Ovary (tissue), 3 donors: ENCODE results near the gene MTA1.

Experiments used
- CTCF ChIP-seq, 3 donors: fragments of 450-650 bp in 2 of 3; fragments of 200-600 bp in 1 of 3; IDR thresholded peaks; one replicate each; pipeline versions ENCODE4 v1.5.1 to v1.8.0; 2016 to 2022; ENCODE audit warnings: antibody characterized with exemption in 3 of 3, mild to moderate bottlenecking in 1 of 3
- POLR2A ChIP-seq: fragments of 450-650 bp; IDR thresholded peaks from one replicate; pipeline ENCODE4 v1.6.1; 2017; ENCODE audit warnings: antibody characterized with exemption, mild to moderate bottlenecking, moderate library complexity
- donor health status: DM: no; HTN: no; CAD: no.

- TF ChIP-seq CTCF (IDR thresholded peaks at IDR 0.05) (no peak), POLR2A (no peak)
These were observed 16.8 kb downstream of the MTA1 start for GRCh38 chr14:105436402-105436801.
